ENCODE results near the gene SECTM1.
"Not testable (repeated sequence)": the region's sequence is repeated elsewhere in the genome, so short reads cannot be mapped to it uniquely, and the experiment has no call there.

The SECTM1 gene

GRCh38 chr17:82370471-82371332 lies 37.1 kb upstream of the SECTM1 start:
- no peak overlapping the region for H3K4me3 ChIP-seq (ENCODE audit: low read depth, low read length)

DNA sequence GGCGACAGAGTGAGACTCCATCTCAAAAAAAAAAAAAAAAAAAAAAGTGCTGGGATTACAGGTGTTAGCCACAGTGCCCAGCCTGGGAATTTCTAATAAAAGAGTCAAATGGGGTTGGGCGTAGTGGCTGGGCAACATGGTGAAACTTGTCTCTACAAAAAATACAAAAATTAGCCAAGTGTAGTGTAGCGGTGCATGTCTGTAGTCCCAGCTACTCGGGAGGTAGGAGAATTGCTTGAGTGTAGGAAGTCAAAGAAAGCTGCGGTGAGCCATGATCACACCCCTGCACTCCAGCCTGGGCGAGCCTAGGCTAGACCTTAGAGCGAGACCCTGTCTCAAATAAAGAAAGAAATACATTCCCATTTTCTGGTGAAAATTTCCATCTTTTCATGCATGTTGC lies 35.6 kb upstream of the SECTM1 start:
- H3K4me3 ChIP-seq (ENCODE audit: low read depth, low read length): no peak overlapping the region

DNA sequence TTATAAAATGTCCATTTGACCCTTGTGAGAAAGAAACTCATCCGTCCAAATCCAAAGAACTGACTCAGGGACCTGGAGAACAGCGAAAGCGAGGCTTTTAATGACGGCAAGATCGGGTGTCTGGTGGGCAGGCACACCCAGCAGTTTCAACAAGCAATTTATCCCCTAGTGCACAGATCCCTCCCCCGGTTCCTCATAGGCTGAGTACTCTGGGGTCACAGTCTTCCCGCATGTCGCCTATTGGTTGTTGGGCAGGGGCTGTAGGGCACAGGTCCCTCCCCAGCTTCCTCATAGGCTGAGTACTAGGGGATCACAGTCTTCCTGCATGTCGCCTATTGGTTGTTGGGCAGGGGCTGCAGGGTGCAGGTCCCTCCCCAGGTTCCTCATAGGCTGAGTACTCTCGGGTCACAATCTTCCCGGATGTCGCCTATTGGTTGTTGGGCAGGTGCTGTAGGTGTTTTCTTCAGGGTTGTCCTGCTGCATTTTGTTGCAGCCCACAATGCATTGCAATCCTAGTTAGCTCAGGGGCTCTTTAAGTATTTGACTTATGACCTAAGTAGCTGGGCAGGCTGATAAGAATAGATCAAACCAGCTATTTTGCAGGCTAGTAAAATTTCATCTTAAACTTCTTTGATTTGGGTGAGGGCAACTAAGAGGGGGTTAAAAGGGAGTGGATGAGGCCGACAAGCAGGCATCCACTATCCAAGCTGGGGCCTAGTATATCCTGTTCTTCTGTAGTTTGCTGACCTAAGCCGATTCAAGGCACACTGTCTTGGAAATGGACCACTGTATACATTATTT lies 34.4 kb upstream of the SECTM1 start:
- no peak overlapping the region for H3K4me3 ChIP-seq (ENCODE audit: low read depth, low read length)

- no peak overlapping the region for H3K4me3 ChIP-seq (ENCODE audit: low read depth, low read length)
Observed at GRCh38 chr17:82366749-82367148, 33.2 kb upstream of the SECTM1 start.

- H3K4me3 ChIP-seq (ENCODE audit: low read depth, low read length): no peak overlapping the region
Observed at GRCh38 chr17:82365606-82366295, 32.2 kb upstream of the SECTM1 start.

DNA sequence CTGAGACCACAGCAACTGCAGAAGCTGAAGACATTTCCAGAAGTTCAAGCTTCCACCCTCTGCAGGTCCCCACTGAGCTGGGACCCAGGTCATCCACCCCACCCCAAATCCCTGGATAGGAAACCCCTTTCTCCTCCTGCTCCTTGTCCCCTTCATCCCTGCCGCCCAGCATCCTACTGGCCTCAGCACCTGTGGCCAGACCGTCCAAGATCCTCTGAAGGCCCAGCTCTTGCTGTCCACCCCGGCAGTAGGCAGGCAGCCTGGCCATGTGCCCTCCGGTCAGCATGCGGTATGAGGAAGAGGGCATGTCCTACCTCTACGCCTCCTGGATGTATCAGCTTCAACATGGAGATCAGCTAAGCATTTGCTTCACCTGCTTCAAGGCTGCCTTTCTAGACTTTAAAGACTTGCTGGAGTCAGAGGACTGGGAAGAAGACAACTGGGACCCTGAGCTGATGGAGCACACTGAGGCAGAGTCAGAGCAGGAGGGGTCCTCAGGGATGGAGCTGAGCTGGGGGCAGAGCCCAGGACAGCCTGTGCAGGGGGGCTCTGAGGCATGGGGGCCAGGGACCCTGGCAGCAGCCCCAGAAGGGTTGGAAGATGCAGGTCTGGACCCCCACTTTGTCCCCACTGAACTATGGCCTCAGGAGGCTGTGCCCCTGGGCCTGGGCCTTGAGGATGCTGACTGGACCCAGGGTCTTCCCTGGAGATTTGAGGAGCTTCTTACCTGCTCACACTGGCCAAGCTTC lies 28.5 kb upstream of the SECTM1 start:
- H3K4me3 ChIP-seq (ENCODE audit: low read depth, low read length): no peak overlapping the region

DNA sequence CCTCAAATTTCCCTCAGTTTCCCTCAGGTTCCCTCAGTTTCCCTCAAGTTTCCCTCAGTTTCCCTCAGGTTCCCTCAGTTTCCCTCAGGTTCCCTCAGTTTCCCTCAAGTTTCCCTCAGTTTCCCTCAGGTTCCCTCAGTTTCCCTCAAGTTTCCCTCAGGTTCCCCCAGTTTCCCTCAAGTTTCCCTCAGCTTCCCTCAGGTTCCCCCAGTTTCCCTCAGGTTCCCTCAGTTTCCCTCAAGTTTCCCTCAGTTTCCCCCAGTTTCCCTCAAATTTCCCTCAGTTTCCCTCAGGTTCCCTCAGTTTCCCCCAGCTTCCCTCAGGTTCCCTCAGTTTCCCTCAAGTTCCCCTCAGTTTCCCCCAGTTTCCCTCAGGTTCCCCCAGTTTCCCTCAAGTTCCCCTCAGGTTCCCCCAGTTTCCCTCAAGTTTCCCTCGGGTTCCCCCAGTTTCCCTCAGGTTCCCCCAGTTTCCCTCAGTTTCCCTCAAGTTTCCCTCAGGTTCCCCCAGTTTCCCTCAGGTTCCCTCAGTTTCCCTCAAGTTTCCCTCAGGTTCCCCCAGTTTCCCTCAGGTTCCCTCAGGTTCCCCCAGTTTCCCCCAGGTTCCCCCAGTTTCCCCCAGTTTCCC lies 26.0 kb upstream of the SECTM1 start:
- not testable (repeated sequence) for H3K4me3 ChIP-seq (ENCODE audit: low read depth, low read length)

DNA sequence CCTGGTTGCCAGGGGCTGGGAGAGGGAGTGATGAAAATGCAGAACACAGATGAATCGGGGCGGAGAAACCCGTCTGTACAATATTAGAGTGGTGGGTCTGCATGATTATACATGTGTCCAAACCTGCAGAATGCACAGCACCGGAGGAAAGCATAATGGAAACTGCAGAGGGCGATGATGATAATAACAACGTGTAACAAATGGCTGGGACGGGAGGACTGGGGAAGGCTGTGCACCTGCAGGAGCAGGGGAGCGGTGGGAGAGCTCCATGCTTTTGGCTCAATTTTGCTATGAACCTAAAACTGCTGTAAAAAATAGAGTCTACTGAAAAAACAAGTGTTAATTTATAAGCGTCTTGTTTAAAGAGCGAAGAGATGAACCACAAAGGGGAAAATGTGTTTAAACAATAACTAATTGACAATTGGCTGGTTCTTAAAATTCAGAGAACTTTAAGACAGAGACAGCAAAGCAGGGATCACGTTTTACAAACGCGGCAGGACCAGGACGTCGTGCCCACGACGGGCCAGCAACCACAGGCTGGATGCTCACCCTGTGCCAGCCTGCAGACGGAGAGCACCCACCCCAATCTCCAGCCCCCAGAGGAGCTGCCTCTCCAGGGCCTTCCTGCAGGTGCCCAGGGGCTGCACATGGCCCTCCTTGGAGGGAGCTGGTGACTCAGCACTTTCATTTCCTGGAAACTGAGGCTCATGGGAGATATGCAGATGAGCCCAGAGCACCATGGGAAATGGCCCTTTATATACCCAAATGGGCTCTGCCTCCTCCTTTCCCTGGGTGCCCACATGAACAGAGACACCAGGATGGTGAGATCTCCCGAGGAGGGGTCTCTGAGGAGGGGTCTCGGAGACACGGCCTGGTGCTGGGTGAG lies 25.1 kb upstream of the SECTM1 start, which contains the start of gene TEX19:
Gene TEX19 (plus strand): TSS at position 783 of the 886 bp plus-strand sequence. CDS start 2,904 bp downstream, outside the sequence.
- H3K4me3 ChIP-seq (ENCODE audit: low read depth, low read length): no peak within 1 kb of the TSS

GRCh38 chr17:82357394-82357793 lies 23.8 kb upstream of the SECTM1 start:
- no peak overlapping the region for H3K4me3 ChIP-seq (ENCODE audit: low read depth, low read length)

GRCh38 chr17:82356845-82357355 lies 23.3 kb upstream of the SECTM1 start:
- no peak overlapping the region for H3K4me3 ChIP-seq (ENCODE audit: low read depth, low read length)

- no peak overlapping the region for H3K4me3 ChIP-seq (ENCODE audit: low read depth, low read length)
Observed at GRCh38 chr17:82355770-82356427, 22.3 kb upstream of the SECTM1 start.

GRCh38 chr17:82354804-82355308 lies 21.3 kb upstream of the SECTM1 start:
- H3K4me3 ChIP-seq (ENCODE audit: low read depth, low read length): no peak overlapping the region

GRCh38 chr17:82353484-82353883 lies 19.9 kb upstream of the SECTM1 start:
- H3K4me3 ChIP-seq (ENCODE audit: low read depth, low read length): no peak overlapping the region

DNA sequence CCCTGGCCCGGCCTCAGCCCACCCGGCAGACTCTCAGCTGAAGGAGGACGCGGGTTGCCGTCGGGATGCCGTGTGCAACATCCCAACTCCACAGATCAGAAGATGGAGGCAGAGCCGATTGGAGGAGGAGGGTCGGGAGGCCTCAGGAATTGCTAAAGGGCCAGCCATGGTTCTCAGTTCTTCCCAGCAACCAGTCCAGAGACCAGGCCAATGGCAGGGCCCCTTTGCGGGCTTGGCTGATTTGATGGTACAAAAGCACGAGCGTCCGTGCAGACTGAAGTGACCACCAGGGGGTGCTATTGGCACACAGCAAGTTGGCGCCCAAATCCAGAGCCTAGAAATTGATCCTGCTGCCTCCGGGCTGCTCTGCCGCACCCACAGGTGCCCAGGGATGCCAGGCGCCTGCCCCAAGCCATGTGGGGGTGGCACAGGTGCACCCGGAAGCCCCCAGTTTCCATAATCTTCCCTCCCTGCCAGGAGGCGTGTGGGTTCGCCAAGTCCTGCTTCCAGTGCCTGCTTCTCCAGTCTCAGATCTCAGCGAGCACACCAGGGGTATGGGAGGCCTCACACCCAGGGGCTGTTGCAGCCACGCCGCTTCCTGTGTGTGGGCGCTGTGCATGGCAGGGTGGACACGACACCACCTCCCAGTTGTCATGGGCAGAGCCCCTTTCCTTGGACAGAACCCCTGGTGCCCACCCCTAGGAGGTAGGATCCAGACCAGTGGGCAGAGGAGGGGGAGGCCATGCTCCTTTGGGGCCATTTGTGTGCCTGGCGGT lies 18.3 kb upstream of the SECTM1 start:
- no peak overlapping the region for H3K4me3 ChIP-seq (ENCODE audit: low read depth, low read length)

DNA sequence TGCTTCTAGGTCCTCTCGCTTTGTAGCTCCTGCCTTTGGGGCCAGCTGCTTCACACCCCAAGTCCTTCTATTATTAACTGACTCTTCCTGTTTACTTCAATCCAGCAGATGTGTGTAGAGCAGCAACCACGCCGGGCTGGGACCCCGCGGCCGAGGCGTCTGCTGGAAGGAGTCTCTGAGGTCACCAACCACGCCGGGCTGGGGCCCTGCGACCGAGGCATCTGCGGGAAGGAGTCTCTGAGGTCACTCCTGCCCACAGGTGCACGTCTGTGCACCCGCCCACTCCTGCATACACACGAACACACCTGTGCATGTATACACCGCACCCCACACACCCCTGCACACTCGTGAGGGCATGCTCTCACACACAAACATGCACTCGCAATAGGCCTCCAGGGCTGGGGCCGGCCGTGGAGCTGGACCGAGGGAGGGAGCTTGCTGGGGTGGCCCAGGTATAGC lies 17.7 kb upstream of the SECTM1 start:
- H3K4me3 ChIP-seq (ENCODE audit: low read depth, low read length): no peak overlapping the region

GRCh38 chr17:82350182-82351030 lies 16.8 kb upstream of the SECTM1 start:
- no peak overlapping the region for H3K4me3 ChIP-seq (ENCODE audit: low read depth, low read length)
